ENCODE measurements around the gene SMPDL3A. TPM values are rescaled to one million over a fixed set of nuclear protein-coding genes. Genes with fewer than 3 reads are reported as not detected.
"Not testable (repeated sequence)": the region's sequence is repeated elsewhere in the genome, so short reads cannot be mapped to it uniquely, and the experiment has no call there.

Gene SMPDL3A, protein sequence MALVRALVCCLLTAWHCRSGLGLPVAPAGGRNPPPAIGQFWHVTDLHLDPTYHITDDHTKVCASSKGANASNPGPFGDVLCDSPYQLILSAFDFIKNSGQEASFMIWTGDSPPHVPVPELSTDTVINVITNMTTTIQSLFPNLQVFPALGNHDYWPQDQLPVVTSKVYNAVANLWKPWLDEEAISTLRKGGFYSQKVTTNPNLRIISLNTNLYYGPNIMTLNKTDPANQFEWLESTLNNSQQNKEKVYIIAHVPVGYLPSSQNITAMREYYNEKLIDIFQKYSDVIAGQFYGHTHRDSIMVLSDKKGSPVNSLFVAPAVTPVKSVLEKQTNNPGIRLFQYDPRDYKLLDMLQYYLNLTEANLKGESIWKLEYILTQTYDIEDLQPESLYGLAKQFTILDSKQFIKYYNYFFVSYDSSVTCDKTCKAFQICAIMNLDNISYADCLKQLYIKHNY
- polyA plus RNA-seq (2012; ENCODE audit: low read depth, missing spikeins), result 0.08 TPM

- TF ChIP-seq POLR2A (IDR thresholded peaks at IDR 0.05; ENCODE audit: low read depth, low read length) (no peak), SPI1 (IDR thresholded peaks at IDR 0.05; ENCODE audit: low read depth, low read length) (no peak), TAF1 (IDR thresholded peaks at IDR 0.05; ENCODE audit: low read depth, low read length) (no peak), POU2F2 (IDR thresholded peaks at IDR 0.05; ENCODE audit: low read depth, low read length) (no peak), PAX5 (IDR thresholded peaks at IDR 0.05; ENCODE audit: insufficient read depth, low read length, severe bottlenecking) (no peak), POLR2AphosphoS5 (IDR thresholded peaks at IDR 0.05; ENCODE audit: low read depth, low read length) (no peak)
- DNase-seq (ENCODE audit: insufficient read length, low spot score), result peak; percentile 33
- FAIRE-seq, result peak; percentile 67
Measured at GRCh38 chr6:122789182-122790027, at the start of gene SMPDL3A. Gene SMPDL3A, plus strand, starts transcription at chr6:122789258. Its CDS starts 89 bp downstream, at chr6:122789347.

- FAIRE-seq (no peak), DNase-seq (ENCODE audit: insufficient read length, low spot score) (no peak)
- no peak for TF ChIP-seq POLR2AphosphoS5 (IDR thresholded peaks at IDR 0.05; ENCODE audit: low read depth, low read length)
- TF ChIP-seq PAX5 (IDR thresholded peaks at IDR 0.05; ENCODE audit: insufficient read depth, low read length, severe bottlenecking), result no peak
- no peak for TF ChIP-seq POLR2A (IDR thresholded peaks at IDR 0.05; ENCODE audit: low read depth, low read length)
- TF ChIP-seq POU2F2 (IDR thresholded peaks at IDR 0.05; ENCODE audit: low read depth, low read length), result no peak
- TF ChIP-seq TAF1 (IDR thresholded peaks at IDR 0.05; ENCODE audit: low read depth, low read length), result no peak
- no peak for TF ChIP-seq SPI1 (IDR thresholded peaks at IDR 0.05; ENCODE audit: low read depth, low read length)
Measured at GRCh38 chr6:122740091-122740490, 49.0 kb upstream of the SMPDL3A start.

DNA sequence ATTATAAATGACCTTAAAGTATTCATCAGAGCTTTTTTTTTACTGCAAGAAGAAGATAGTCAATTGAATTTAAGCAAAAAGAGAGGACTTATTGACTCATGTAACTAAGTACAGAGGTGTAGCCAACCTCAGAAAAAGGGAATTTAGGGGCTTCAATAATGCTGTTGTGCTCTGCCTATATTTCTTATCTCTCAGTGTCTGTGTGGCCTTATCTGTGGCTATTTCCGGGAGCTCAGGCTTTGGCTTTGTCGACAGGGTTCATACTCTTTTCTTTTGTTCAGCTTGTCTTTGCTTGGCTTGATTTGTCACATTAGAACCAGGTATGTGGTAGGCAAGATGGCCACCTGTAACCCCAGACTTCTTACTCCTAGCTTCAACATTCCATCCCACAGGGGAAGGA, 48.1 kb upstream of the SMPDL3A start:
- no peak for TF ChIP-seq POLR2A (IDR thresholded peaks at IDR 0.05; ENCODE audit: low read depth, low read length)
- TF ChIP-seq POU2F2 (IDR thresholded peaks at IDR 0.05; ENCODE audit: low read depth, low read length), result no peak
- TF ChIP-seq PAX5 (IDR thresholded peaks at IDR 0.05; ENCODE audit: insufficient read depth, low read length, severe bottlenecking), result no peak
- TF ChIP-seq TAF1 (IDR thresholded peaks at IDR 0.05; ENCODE audit: low read depth, low read length), result no peak
- TF ChIP-seq SPI1 (IDR thresholded peaks at IDR 0.05; ENCODE audit: low read depth, low read length), result no peak
- no peak for TF ChIP-seq POLR2AphosphoS5 (IDR thresholded peaks at IDR 0.05; ENCODE audit: low read depth, low read length)
- DNase-seq (ENCODE audit: insufficient read length, low spot score) (no peak), FAIRE-seq (no peak)

DNA sequence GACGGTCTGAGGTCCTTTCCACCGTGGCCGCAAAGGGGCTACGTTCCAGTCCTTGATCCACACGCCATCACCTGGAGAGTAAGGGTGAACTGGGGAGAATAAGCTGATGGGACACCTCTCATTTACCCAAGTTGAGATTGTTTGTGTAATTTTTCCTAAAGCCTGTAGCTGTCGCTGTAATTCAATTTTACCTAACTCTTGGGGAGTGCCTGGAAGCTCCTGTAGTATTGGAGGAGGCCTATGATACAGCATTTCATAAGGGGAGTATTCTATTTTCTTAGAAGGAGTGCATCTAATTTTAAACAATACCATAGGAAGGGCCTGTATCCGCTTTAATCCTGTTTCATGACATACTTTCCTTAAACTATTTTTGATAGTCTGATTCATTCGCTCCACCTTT, 44.8 kb upstream of the SMPDL3A start:
- not testable (repeated sequence) for DNase-seq (ENCODE audit: insufficient read length, low spot score); FAIRE-seq

DNA sequence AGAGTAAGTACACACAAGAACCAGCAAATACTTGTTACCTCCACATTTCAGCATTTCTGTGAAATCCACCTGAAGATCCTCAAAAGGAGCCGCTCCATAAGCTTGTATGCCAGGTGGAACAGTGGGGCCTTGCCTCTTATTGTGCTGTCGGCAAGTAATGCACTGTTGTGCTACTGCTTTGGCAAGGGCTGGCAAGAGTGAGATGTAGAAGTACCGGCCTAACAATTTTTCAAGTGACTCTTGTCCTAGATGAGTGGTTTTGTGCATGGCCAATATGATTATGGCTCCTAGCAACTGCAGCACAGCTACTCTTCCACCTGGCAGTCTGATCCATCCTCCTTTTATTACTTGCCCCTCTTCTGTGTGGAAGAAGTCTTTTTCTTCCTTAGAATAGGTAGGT, 44.2 kb upstream of the SMPDL3A start:
- not testable (repeated sequence) for FAIRE-seq; DNase-seq (ENCODE audit: insufficient read length, low spot score)

GRCh38 chr6:122746688-122747087, 42.4 kb upstream of the SMPDL3A start:
- DNase-seq (ENCODE audit: insufficient read length, low spot score), result no peak
- no peak for FAIRE-seq
- TF ChIP-seq TAF1 (IDR thresholded peaks at IDR 0.05; ENCODE audit: low read depth, low read length) (no peak), POU2F2 (IDR thresholded peaks at IDR 0.05; ENCODE audit: low read depth, low read length) (no peak), SPI1 (IDR thresholded peaks at IDR 0.05; ENCODE audit: low read depth, low read length) (no peak), POLR2AphosphoS5 (IDR thresholded peaks at IDR 0.05; ENCODE audit: low read depth, low read length) (no peak), PAX5 (IDR thresholded peaks at IDR 0.05; ENCODE audit: insufficient read depth, low read length, severe bottlenecking) (no peak), POLR2A (IDR thresholded peaks at IDR 0.05; ENCODE audit: low read depth, low read length) (no peak)

DNA sequence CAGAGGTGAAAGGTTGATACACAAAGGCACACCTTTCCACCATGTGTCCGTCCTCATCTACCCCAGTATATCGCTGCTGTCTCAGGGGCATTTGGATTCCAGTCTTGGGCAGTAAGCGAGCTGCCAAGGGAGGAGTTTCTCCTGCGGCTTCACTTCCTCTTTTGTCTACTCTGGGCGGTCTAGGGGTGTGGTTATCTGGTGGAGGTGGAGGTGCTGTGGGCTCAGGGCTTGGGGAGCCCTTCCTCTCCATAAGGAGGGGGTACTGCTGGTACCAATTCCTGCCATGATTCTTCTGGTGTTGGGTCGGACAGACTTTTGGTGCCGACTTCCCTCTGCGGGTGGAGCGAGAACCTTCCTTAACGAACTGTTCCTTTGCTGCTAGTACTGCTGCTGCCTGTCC, 41.5 kb upstream of the SMPDL3A start:
- FAIRE-seq (peak; percentile 51), DNase-seq (ENCODE audit: insufficient read length, low spot score) (no peak)
- TF ChIP-seq TAF1 (IDR thresholded peaks at IDR 0.05; ENCODE audit: low read depth, low read length) (no peak), POLR2A (IDR thresholded peaks at IDR 0.05; ENCODE audit: low read depth, low read length) (no peak), PAX5 (IDR thresholded peaks at IDR 0.05; ENCODE audit: insufficient read depth, low read length, severe bottlenecking) (no peak), SPI1 (IDR thresholded peaks at IDR 0.05; ENCODE audit: low read depth, low read length) (peak; percentile 96), POLR2AphosphoS5 (IDR thresholded peaks at IDR 0.05; ENCODE audit: low read depth, low read length) (no peak), POU2F2 (IDR thresholded peaks at IDR 0.05; ENCODE audit: low read depth, low read length) (no peak)

DNA sequence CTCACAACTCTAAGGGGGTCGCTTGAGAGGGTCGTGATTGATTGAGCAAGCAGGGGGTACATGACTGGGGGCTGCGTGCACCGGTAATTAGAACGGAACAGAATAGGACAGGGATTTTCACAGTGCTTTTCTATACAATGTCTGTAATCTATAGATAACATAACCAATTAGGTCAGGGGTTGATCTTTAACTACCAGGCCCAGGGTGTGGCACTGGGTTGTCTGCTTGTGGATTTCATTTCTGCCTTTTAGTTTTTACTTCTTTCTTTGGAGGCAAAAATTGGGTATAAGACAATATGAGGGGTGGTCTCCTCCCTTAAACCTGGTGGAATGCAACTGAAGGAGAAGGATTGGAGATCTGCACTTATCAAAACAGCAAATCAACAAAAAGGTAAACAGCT, 40.1 kb upstream of the SMPDL3A start:
- FAIRE-seq; DNase-seq (ENCODE audit: insufficient read length, low spot score): not testable (repeated sequence)

GRCh38 chr6:122749451-122750050, 39.5 kb upstream of the SMPDL3A start:
- FAIRE-seq, result no peak
- no peak for DNase-seq (ENCODE audit: insufficient read length, low spot score)
- TF ChIP-seq POLR2AphosphoS5 (IDR thresholded peaks at IDR 0.05; ENCODE audit: low read depth, low read length) (no peak), SPI1 (IDR thresholded peaks at IDR 0.05; ENCODE audit: low read depth, low read length) (no peak), TAF1 (IDR thresholded peaks at IDR 0.05; ENCODE audit: low read depth, low read length) (no peak), POLR2A (IDR thresholded peaks at IDR 0.05; ENCODE audit: low read depth, low read length) (no peak), PAX5 (IDR thresholded peaks at IDR 0.05; ENCODE audit: insufficient read depth, low read length, severe bottlenecking) (no peak), POU2F2 (IDR thresholded peaks at IDR 0.05; ENCODE audit: low read depth, low read length) (no peak)
